NB4 (cell line): ENCODE measurements around the gene LRRFIP2.

Source experiments
- DNase-seq: peaks from one replicate; pipeline ENCODE4 v3.0.0; 2010; ENCODE audit warnings: low read depth
- H3K4me3 ChIP-seq: one replicate; pipeline ENCODE4 v1.5.1; 2011; ENCODE audit warnings: mild to moderate bottlenecking, low read depth, low read length, moderate library complexity
- CTCF ChIP-seq: IDR thresholded peaks from one replicate; pipeline ENCODE4 v1.5.1; 2012; ENCODE audit warnings: low read depth, low read length
- MAX ChIP-seq: IDR thresholded peaks from 2 replicates; pipeline ENCODE4 v1.6.1; 2011; ENCODE audit warnings: low read depth, low read length
- MYC ChIP-seq: IDR thresholded peaks from 2 replicates; pipeline ENCODE4 v1.6.1; 2011; ENCODE audit warnings: low read depth, low read length
- POLR2A ChIP-seq: IDR thresholded peaks from 2 replicates; pipeline ENCODE4 v1.6.1; 2011; ENCODE audit warnings: mild to moderate bottlenecking; ENCODE audit not compliant: insufficient read length; ENCODE audit errors: extremely low read depth

The LRRFIP2 gene

GRCh38 chr3:37130448-37130847, 43.9 kb downstream of the LRRFIP2 start:
- H3K4me3 ChIP-seq, result no peak overlapping the region
- no peak for TF ChIP-seq POLR2A
- TF ChIP-seq MAX, result no peak
- TF ChIP-seq CTCF, result no peak
- TF ChIP-seq MYC, result no peak
- DNase-seq, result no peak

GRCh38 chr3:37129871-37130270, 44.5 kb downstream of the LRRFIP2 start:
- TF ChIP-seq MAX (no peak), CTCF (no peak)
- no peak for DNase-seq
- no peak overlapping the region for H3K4me3 ChIP-seq

- no peak overlapping the region for H3K4me3 ChIP-seq
- no peak for DNase-seq
- TF ChIP-seq MAX (no peak), MYC (no peak), POLR2A (no peak), CTCF (no peak)
Measured at GRCh38 chr3:37127340-37127739, 47.0 kb downstream of the LRRFIP2 start.

- no peak for TF ChIP-seq MYC
- no peak for TF ChIP-seq MAX
- TF ChIP-seq CTCF, result no peak
- no peak for TF ChIP-seq POLR2A
- no peak overlapping the region for H3K4me3 ChIP-seq
- DNase-seq, result no peak
Measured at GRCh38 chr3:37126856-37127255, 47.5 kb downstream of the LRRFIP2 start.

GRCh38 chr3:37125195-37126073, 48.9 kb downstream of the LRRFIP2 start:
- no peak overlapping the region for H3K4me3 ChIP-seq
- DNase-seq, result no peak
- TF ChIP-seq CTCF, result no peak
- TF ChIP-seq POLR2A, result no peak
- TF ChIP-seq MAX, result no peak
- TF ChIP-seq MYC, result no peak
